ENCODE results near the gene MRTFB. TPM values are rescaled to one million over a fixed set of nuclear protein-coding genes. Genes with fewer than 3 reads are reported as not detected.

Gene MRTFB
- total and polyA plus RNA-seq, 8 donors = 4.3 to 81.6 (median 22.4) TPM

DNA sequence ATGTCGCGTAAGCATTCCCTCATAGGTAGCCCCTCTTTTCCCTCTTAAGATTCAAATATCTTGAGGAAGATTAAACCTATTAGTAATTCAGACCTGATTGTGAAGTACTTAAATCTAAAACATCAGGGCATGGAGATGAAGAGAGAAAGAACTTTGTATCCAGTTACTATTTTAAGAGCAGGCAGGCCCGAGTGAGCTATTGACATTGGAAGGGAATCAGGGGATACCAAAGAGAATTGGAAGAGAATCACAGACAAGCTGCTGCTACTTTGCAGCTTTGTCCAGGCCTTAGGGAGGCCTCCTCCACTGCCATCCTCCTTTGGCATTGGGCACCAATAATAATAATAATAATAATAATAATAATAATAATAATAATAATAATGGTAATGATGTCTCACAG, 170.5 kb downstream of the MRTFB start:
- Histone ChIP-seq H3K27me3 (no peaks in the 10 kb centered on the region), H3K36me3 (peaks cover 18 to 96% (median 93%) of the 10 kb centered on the region in 4 donors), H3K9me3 (no peaks in the 10 kb centered on the region), H3K27ac (no peak overlapping the region), H3K4me3 (no peak overlapping the region), H3K4me1 (peaks cover 0 to 3% (median 0%) of the 10 kb centered on the region in 4 donors)
- no peak for DNase-seq
- 71 to 83% (median 75%) methylated on average over 3 of the region's 3 CpGs for WGBS, 5 donors
- intact Hi-C loops (cut with DNase I; ENCODE audit: low total_unique reads) = loop anchor here (10.0 kb wide), 1 partner anchor 317 kb away; the partner anchor contains the start of gene ERCC4
- TF ChIP-seq EP300 (IDR thresholded peaks at IDR 0.05) (no peak), POLR2A (IDR thresholded peaks at IDR 0.05) (no peak), POLR2AphosphoS5 (IDR thresholded peaks at IDR 0.05) (no peak)
- TF ChIP-seq, protein P1, sequence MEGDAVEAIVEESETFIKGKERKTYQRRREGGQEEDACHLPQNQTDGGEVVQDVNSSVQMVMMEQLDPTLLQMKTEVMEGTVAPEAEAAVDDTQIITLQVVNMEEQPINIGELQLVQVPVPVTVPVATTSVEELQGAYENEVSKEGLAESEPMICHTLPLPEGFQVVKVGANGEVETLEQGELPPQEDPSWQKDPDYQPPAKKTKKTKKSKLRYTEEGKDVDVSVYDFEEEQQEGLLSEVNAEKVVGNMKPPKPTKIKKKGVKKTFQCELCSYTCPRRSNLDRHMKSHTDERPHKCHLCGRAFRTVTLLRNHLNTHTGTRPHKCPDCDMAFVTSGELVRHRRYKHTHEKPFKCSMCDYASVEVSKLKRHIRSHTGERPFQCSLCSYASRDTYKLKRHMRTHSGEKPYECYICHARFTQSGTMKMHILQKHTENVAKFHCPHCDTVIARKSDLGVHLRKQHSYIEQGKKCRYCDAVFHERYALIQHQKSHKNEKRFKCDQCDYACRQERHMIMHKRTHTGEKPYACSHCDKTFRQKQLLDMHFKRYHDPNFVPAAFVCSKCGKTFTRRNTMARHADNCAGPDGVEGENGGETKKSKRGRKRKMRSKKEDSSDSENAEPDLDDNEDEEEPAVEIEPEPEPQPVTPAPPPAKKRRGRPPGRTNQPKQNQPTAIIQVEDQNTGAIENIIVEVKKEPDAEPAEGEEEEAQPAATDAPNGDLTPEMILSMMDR (IDR thresholded peaks at IDR 0.05) = no peak

DNA sequence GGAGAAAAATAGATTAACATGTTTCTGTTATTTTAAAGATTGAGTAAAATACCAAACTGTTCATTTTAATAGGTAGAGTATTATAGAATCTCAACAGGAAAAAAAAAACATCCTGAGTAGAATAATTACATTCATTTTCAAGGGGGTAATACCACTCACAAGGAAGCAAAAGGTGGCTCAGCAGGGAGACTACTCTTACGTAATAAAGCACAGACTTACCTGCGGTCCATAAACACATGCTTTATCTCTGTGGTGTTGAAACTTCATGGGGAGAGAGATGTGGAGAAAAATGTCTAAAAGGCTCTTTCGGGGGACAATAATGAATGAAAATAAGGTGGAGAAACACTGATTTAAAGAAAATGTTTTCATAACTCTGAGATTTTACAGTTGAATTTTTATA, 171.7 kb downstream of the MRTFB start:
- no peaks in the 10 kb centered on the region for H3K27me3 ChIP-seq
- TF ChIP-seq POLR2AphosphoS5 (IDR thresholded peaks at IDR 0.05) (no peak), POLR2A (IDR thresholded peaks at IDR 0.05) (no peak), EP300 (IDR thresholded peaks at IDR 0.05) (no peak)
- TF ChIP-seq, protein P1 (IDR thresholded peaks at IDR 0.05) = no peak
- DNase-seq = no peak
- no peaks in the 10 kb centered on the region for H3K9me3 ChIP-seq
- intact Hi-C loops (cut with DNase I; ENCODE audit: low total_unique reads) = loop anchor here (10.0 kb wide), 1 partner anchor 318 kb away; the partner anchor contains the start of gene ERCC4
- H3K4me1 ChIP-seq = peaks cover 0 to 3% (median 0%) of the 10 kb centered on the region in 4 donors
- peaks cover 28 to 96% (median 93%) of the 10 kb centered on the region in 4 donors for H3K36me3 ChIP-seq
- H3K4me3 ChIP-seq = no peak overlapping the region
- no peak overlapping the region for H3K27ac ChIP-seq
- WGBS, 5 donors = 84 to 95% (median 92%) methylated on average over 3 of the region's 3 CpGs

DNA sequence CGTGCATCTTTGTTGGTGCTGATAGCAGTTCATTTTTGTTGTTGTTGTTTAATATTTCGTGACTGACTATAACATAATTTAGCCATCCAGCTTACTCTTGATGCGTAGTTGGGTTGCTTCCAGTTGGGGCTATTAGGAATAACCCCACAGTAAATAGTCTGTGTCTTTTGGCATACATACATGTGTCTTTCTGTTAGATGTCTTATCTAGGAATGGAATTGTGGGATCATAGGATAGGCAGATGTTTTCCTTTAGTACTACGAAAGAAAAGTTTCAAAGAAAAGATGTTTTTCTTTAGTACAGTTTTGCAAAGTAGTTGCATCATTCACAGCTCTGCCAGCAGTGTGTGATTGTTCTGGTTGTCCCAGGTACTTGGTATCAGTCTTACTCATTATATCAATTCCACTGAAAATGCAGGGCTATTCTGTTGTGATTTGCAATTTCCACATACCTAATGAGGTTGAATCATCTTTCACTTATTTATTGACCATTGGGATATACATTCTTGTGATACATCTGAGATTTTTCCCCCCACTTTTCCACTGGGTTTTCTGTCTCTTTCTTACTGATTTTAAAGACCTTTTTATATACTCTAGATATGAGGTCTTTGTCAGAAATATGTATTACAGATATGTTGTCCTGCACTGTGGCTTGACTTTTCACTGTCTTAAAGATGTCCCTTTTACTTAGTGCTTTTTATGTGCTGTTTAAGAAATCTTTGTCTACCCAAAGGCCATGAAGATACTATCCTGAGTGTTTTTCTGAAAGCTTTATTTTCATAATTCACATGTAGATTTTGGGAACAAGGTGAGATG, 173.3 kb downstream of the MRTFB start:
- H3K9me3 ChIP-seq = no peaks in the 10 kb centered on the region
- H3K36me3 ChIP-seq = peaks cover 34 to 98% (median 93%) of the 10 kb centered on the region in 4 donors
- peaks cover 0 to 3% (median 0%) of the 10 kb centered on the region in 4 donors for H3K4me1 ChIP-seq
- H3K27ac ChIP-seq = no peak overlapping the region
- 87 to 97% (median 96%) methylated on average over 4 of the region's 4 CpGs for WGBS, 5 donors
- intact Hi-C loops (cut with DNase I; ENCODE audit: low total_unique reads) = loop anchor here (10.0 kb wide), 1 partner anchor 320 kb away; the partner anchor contains the start of gene ERCC4
- no peaks in the 10 kb centered on the region for H3K27me3 ChIP-seq
- TF ChIP-seq EP300 (IDR thresholded peaks at IDR 0.05) (no peak), POLR2AphosphoS5 (IDR thresholded peaks at IDR 0.05) (no peak), POLR2A (IDR thresholded peaks at IDR 0.05) (no peak)
- TF ChIP-seq, protein P1 (IDR thresholded peaks at IDR 0.05) = no peak
- no peak for DNase-seq
- no peak overlapping the region for H3K4me3 ChIP-seq

DNA sequence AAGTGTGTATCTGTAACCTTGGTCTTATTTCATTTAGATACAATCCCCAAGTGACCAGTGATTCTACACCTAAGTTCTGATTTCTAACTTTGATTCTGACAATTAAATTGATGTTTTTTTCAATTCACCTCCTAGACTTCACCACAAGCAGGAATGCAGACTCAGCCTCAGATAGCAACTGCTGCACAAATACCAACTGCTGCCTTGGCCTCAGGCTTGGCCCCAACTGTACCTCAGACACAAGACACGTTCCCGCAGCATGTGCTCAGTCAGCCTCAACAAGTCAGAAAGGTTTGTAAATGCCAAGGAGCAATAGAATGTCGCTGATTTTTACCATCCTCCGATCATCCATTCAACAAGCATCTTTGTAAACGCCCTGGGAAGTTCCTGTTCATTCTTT, 177.7 kb downstream of the MRTFB start:
- Histone ChIP-seq H3K27me3 (no peaks in the 10 kb centered on the region), H3K9me3 (no peaks in the 10 kb centered on the region), H3K4me3 (no peak overlapping the region), H3K4me1 (no peaks in the 10 kb centered on the region), H3K36me3 (peaks cover 67 to 95% (median 93%) of the 10 kb centered on the region in 4 donors), H3K27ac (no peak overlapping the region)
- intact Hi-C loops (cut with DNase I; ENCODE audit: low total_unique reads) = loop anchor here (10.0 kb wide), 1 partner anchor 324 kb away; the partner anchor contains the start of gene ERCC4
- TF ChIP-seq POLR2A (IDR thresholded peaks at IDR 0.05) = no peak
- TF ChIP-seq POLR2AphosphoS5 (IDR thresholded peaks at IDR 0.05) = no peak
- no peak for TF ChIP-seq EP300 (IDR thresholded peaks at IDR 0.05)
- TF ChIP-seq, protein P1 (IDR thresholded peaks at IDR 0.05) = no peak
- no peak for DNase-seq
- WGBS, 5 donors = 80 to 89% (median 86%) methylated on average over 5 of the region's 5 CpGs

All from stomach (tissue), 9 donors.